ENCODE results near the gene CDC42.

DNA sequence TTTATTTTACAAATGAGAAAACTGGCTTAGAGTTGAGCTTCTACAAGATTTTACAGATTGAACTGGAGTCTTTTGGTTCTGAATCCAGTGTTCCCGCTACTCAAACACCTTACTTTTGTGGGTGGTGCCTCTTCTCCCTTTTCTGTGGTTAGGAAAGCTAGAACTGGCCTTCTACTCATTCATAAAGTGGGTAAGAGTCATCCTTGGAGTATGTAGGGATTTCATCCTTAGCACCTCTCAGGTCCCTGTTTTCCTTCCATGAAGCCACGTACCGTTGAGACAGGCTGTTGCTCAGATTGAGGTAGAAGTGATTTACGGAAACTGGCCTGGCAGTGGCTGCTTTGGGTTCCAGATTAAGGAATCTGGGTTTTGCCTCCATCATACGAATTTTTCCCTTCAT is 54.6 kb downstream of the CDC42 start:
- TF ChIP-seq EZH2 (IDR thresholded peaks at IDR 0.05; ENCODE audit: borderline replicate concordance, low read depth, low read length, severe bottlenecking): no peak
- TF ChIP-seq, protein P1, sequence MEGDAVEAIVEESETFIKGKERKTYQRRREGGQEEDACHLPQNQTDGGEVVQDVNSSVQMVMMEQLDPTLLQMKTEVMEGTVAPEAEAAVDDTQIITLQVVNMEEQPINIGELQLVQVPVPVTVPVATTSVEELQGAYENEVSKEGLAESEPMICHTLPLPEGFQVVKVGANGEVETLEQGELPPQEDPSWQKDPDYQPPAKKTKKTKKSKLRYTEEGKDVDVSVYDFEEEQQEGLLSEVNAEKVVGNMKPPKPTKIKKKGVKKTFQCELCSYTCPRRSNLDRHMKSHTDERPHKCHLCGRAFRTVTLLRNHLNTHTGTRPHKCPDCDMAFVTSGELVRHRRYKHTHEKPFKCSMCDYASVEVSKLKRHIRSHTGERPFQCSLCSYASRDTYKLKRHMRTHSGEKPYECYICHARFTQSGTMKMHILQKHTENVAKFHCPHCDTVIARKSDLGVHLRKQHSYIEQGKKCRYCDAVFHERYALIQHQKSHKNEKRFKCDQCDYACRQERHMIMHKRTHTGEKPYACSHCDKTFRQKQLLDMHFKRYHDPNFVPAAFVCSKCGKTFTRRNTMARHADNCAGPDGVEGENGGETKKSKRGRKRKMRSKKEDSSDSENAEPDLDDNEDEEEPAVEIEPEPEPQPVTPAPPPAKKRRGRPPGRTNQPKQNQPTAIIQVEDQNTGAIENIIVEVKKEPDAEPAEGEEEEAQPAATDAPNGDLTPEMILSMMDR (IDR thresholded peaks at IDR 0.05; ENCODE audit: borderline replicate concordance, extremely low read depth, low read length, poor library complexity, severe bottlenecking): no peak
